ENCODE data around the gene SH3BP4. TPM values are rescaled to one million over a fixed set of nuclear protein-coding genes. Genes with fewer than 3 reads are reported as not detected.
"Not testable (repeated sequence)": the region's sequence is repeated elsewhere in the genome, so short reads cannot be mapped to it uniquely, and the experiment has no call there.

SH3BP4 gene
- polyA plus RNA-seq, 1 donor = 17.0 TPM

DNA sequence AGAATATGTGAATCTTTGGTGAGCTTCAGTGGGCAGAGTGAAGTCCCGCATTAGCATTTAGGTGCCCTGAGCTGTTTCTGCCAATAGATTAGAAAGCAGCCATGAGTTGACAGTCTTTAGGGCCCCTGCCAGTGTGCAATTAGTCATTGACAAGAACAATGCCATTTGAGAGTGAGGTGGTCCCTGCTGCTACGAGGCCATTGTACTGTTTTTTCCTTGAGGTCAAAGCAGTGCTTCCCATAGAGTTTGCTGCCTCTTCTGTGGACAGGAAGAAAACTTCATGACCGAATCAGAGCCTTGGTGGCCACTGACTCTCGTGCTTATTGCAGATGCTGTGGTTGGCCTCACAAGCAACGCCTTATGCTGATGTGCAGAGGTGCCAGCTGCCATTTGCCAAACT, 102.7 kb downstream of the SH3BP4 start:
- no peak for DNase-seq (ENCODE audit: low read depth)

DNA sequence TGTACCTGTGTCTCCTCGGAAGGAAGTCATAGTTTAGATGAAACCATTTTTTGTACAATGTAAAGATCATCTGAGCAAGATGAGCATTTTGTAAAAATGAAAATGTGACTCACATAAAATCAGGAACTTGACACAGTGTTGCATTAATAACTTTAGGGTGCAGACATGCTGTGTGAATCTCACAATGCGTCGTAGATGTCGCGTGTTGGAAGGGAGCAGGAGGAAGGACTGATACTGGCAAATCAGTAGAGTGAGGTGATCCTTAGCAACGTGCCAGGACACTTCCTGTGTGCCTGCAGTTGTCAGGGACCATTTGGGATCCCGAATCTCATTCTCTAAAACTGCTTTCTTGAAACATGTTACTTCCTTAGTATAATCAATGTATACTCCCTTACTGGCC, 103.1 kb downstream of the SH3BP4 start:
- no peak for DNase-seq (ENCODE audit: low read depth)

DNA sequence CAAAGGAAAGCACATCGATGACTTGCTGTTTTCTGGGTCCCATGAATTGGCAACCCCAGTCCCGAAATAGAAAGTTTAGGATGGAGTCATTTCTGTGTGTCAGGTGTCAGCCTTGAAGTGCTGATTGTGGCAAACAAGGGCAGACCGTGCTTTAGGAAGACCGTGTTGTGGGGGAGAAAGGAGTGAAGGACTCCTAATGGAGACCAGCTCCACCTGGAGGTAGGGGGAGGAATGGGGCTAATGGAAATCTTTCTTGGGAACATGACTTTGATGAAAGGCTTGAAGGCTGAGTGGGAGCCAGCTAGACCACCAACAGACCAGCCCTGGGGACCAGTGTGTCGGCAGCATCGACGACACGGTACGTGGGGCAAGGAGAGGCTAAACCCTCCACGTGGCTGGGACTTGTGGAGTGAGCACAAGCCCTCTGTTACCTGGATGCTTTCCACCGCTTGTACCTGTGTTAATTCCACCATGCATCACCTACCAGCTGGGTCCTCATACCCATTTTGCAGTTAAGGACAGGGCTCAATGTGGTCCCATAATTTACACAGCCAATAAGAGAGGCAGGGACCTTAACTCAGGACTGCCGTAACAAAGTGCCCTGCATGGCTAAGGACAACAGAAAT, 104.2 kb downstream of the SH3BP4 start:
- no peak for DNase-seq (ENCODE audit: low read depth)

DNA sequence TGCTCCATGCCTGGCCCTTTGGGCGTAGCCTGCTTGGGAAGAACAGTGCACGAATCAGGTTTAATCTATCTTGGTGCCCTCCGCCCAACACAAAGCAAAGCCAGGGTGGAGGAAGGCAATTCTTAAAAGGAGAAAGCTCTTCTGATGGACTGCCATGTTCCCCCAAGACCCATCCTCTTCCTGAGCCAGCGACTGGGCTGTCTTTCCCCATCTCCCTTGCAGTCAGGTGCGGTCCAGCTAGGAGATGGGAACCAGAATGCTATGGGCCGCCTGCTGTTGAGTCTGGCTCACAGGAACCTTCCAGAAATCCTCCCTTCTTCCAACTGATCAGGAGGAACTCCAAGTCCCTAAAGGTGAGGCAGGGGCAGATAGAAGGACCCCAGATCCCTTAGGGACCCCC, 105.0 kb downstream of the SH3BP4 start:
- DNase-seq (ENCODE audit: low read depth) = no peak

DNA sequence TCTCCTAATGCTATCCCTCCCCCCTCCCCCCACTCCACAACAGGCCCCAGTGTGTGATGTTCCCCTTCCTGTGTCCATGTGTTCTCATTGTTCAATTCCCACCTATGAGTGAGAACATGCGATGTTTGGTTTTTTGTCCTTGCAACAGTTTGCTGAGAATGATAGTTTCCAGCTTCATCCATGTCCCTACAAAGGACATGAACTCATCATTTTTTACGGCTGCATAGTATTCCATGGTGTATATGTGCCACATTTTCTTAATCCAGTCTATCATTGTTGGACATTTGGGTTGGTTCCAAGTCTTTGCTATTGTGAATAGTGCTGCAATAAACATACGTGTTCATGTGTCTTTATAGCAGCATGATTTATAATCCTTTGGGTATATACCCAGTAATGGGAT, 105.8 kb downstream of the SH3BP4 start:
- DNase-seq (ENCODE audit: low read depth) = not testable (repeated sequence)

DNA sequence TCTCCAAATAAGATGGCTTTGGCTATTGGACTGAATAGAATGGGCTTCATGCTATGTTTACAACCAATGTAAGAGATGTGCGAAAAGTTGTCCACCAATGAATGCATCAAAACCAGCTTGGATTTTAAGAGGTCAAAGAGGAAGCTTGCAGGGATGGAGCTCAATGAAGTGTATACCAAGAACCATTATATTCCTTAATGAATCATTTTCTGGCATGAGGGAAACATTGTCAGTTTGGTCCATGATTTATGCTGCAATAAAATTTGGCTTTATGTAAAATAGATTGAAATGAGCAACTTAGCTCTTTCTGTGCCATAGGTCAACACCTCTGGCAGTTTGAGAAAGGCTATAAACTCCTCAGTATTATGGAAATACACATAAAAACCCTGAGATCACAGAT, 107.3 kb downstream of the SH3BP4 start:
- no peak for DNase-seq (ENCODE audit: low read depth)

DNA sequence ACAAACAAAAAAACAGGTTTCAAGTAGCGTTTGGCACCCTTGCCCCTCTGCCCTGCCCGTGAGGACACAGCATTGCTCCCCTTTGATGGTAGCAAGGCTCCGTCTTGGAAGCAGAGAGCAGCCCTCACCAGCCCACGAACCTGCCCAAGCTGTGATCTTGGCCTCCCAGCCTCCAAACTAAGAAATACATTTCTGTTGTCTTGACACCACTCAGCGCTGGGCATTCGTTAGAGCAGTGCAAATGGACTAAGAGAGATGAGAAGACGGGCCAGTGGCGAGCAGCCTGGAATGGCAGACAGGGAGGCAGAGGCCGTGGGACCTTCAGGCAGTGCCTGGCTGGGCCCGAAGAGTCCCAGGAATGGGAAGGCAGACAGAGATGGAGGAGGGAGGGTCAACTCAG, 109.8 kb downstream of the SH3BP4 start:
- DNase-seq (ENCODE audit: low read depth) = no peak

DNA sequence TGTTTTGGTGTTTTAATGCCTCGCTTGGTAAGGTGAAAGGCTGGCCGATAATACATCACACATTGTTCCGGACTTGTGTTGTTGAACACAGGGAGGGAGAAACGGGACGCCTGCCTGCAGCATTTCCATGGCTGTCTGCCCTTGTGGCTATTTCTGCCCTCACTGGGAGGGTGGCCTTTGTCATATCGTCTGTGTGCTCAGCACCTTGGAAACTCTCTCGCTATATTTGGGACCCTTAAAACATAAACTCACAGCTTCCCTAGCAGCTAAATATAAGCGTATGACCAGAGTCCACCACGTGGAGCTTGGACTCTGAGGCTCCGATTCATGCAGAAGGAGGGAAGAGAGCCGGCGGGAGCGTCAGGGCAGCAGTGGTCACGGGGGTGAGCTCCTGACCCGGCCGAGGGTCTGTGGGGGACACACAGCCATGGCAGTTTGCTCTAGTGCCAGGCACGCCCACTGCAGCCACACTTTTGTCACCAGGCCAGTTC, 111.7 kb downstream of the SH3BP4 start:
- no peak for DNase-seq (ENCODE audit: low read depth)

DNA sequence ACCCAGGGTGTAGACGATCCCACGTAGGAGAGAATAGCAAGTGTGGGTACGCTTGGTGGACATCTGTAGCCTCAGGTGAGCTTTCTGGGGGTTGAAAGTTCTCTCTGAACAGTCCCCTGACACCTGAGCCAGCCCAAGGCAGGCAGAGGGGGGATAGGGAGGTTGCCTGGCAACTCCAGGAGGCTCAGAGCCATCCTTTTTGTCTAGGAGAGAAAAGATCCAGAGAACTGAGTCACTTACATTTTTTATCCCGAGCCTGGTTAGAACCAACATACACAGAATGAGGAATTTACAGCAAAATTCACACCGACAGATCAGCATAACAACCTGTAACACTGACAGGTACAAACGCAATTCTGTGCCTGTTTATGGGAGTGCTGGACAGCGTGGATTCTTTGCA, 113.2 kb downstream of the SH3BP4 start:
- no peak for DNase-seq (ENCODE audit: low read depth)

DNA sequence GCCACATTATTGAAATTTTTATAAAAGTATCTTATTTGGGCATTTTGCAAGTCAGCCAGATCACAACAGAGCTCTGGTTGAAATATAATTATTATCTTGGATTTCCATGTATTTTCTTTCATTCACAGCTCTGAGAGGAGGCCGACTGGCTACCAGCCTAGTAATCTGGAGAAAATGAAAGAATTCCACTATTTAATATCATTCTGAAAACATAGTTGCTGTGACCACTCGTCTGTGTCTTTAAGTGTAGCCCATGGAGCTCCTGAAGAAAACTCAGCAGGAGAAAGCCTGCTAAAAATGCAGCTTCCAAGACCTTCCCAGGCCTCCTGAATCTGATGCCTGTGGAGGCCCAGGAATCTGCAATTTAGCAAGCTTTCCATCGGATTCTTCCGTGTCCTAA, 114.7 kb downstream of the SH3BP4 start:
- no peak for DNase-seq (ENCODE audit: low read depth)

DNA sequence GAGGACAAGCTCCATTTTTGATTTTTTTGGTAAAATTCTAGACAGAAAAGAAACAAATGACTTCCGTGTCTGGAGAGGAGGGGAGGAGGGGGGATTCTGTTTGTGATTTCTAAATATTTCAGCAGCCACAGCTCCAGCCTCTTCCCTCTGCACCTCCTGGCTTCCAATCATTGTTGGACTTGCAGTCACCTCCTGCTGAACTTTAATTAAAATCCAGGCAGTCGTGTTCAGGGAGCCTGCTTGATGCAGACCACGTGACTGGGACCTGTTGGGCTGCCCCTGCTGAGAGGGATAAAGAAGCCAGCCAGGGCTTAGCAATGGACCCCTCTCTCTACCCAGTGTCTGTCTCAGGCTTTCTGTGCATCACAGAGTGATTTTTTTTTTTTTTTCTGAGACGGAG, 115.1 kb downstream of the SH3BP4 start:
- DNase-seq (ENCODE audit: low read depth) = no peak

DNA sequence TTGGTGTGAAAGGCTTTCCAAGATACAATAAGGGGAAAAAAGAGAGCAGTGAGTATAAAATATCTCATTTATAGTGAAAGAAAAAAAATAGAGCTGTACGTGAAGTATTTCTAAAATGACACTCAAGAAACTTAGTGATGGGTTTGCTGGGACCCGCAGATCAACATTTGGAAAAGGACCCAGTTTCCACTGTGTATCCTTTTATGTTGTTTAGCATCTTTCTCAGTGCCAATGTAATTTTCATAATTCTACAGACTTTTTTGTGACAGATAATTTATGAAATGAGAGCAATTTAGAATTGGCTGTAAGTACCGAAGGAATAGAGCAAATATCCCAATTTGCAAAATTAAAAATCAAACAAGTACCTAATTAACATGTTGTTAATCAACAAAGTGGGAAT, 116.9 kb downstream of the SH3BP4 start:
- DNase-seq (ENCODE audit: low read depth) = no peak

DNA sequence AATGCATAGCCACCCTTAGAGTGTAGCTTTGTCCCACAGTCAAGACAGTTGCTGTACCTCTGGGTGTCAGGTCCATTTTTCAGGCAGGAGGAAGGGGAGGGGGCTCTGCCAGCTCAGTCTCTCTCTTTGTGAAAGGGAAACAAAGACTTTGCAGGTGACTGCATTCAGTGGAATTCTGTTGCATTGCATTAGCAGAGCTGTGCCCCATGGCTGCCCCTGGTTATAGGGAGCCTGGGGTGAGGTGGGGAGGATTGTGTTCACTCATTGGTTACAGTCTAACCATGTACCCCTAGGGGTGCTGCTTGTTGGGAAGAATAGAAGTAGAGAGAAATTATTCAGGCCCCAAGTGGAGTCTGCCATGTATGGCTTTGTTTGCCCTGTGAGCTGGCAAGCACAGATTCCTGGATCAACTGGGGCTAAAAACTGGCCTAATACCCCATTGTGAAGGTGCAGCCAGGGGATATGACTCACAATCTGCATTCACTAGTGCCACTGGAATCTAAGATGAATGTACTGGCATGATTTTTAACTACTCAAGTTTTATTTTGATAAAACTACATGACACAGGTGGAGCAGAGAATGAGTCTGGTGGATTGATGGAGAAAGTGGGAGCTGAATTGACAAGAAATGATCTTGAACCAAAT, 118.4 kb downstream of the SH3BP4 start:
- no peak for DNase-seq (ENCODE audit: low read depth)

DNA sequence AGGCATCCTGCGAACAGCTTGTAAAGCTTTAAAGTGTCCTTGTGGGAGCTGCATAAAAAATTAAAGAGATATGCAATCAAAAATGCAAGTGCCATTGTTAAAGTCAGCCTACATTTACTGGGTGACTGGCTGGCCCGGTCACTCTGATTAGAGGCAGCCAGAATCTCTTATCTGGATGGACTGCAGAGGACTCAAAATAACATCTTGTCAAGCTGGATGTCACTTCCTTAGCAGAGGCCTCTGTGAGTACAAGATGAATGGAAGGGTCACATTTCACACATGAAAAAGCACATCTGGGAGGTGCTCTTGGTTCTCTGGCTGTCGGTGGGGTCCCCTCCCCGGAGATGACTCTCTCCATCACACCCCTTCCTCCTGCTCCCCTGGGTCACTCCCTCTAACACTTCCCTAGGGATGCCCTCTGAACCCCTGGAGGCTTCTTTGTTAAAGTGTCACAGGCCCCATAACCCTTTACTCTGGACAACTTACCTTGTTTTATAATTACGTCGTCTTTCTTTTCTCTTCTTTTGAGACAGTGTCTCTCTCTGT, 122.1 kb downstream of the SH3BP4 start:
- DNase-seq (ENCODE audit: low read depth) = no peak

DNA sequence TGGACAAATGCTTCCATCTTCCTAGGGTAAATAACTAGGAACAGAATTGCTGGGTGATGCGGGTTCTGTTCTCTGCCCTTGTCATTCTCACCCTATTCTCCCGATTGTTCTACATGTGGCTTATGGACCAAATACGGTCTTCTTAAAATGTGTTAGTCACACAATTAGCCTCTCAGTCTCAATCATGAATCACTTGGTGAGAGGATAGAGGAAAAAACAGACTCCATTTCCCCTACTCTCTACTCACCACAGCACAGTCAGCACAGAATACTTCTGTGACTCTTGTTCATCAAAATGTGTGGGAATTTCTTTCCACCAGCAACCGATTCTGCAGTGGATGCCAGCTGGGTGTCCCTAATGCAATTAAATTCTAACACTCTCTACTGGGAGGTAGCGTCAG, 125.2 kb downstream of the SH3BP4 start:
- DNase-seq (ENCODE audit: low read depth) = no peak

DNA sequence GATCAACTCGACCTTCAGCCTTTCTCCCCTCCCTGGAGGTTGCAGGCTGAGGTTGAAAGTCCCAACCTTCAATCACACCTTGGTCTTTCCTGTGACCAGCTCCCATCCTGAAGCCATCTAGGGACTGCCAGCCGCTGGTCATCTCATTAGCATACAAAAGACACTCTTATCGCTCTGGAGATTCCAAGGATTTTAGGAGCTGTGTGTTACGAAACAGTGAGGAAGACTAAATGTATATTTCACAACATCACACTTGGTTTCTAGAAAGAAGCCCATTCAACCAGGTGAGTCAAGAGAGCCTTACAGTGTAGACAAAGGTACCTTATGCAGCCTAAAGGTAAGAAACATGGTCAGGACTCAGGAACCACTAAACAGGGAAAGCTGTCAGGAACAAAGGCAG, 126.4 kb downstream of the SH3BP4 start:
- no peak for DNase-seq (ENCODE audit: low read depth)

DNA sequence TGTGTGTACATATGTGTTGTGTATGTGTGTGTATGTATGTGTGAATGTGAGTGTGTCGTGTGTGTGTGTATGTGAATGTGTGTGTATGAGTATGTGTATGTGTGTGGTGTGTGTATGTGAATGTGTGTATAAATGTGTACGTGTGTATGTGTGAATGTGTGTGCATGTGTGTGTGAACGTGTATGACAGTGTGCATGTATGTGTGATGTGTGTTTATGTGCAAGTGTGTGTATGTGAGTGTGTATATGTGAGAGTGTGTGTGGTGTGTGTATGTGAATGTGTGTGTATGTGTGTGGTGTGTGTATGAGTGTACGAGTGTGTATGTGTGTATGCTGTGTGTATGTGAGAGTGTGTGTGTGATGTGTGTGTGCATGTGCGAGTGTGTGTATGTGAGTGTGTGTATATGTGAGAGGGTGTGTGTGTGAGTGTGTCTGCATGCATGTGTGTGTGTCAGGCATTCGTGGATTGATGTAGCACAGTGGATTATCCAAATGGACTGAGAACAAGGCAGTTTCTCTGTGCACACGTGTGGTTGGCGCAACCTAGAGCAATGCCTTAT, 127.2 kb downstream of the SH3BP4 start:
- DNase-seq (ENCODE audit: low read depth) = no peak

DNA sequence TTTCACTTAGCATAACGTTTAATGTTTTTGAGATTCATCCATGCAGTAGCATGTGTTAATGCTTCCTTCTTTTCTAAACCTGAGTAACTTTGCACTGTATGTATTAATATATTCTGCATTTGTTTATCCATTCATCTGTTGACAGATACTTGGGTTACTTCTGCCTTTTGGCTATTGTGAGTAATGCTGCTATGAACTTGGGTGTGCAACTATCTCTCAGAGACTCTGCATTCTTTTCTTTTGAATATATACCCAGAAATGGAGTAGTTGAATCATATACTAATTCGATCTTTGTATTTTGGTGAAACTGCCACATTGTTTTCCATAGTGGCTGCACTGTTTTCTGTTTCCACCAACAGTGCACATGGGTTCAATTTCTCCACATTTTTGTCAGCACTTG, 128.3 kb downstream of the SH3BP4 start:
- no peak for DNase-seq (ENCODE audit: low read depth)

DNA sequence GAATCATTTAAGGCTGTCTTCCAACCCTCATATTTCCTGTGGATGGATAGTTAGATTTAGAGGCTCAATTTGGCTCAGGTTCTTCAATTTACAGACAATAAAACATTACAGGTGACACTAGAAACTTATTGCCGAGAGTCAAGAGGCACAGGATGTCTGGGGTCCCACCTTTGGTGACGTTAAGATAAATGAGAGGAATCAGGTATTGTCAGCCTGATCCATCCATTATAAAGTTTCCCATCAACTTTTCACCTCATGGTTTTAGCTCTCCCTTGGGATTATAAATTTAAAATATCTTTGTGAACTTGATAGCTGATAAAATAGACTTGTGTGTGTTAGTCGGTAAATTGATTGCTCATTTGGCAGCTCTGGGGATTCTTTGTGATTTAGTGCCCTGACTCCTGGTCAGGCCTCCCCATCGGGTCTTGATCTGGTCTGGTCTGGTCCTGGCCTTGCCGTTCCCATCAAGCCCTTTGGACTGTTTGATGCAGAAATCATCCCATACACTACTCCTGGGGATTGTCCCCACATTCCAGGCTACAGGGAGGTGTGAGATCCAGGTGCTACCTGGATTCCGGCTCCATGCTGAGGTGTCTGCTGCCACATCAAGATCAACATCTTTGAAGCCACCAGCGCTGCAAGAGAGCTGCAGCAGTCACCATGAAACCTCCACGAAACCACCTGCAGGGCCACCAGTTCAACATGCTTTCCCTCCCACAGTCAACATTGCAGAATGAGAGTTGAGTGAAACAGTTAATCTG, 130.9 kb downstream of the SH3BP4 start:
- DNase-seq (ENCODE audit: low read depth) = no peak

DNA sequence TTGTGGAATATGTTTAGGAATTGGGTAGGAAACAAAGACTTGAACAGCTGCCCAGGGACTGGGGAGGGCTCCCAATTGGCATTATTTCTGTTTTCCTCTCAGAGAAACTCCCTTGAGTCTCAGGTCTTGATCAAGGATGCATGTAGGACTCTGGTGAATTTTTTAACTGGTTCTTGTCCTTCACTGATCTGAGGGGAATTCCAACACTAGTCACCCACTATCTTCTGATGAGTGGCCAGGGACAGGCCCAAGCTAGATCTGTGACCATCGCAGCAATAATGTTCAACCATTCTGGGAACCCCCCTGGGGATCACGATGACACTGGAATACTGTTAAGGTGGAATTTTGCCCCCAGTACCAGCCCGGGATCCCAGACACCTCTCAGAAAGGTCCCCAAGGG, 132.0 kb downstream of the SH3BP4 start:
- DNase-seq (ENCODE audit: low read depth) = no peak

DNA sequence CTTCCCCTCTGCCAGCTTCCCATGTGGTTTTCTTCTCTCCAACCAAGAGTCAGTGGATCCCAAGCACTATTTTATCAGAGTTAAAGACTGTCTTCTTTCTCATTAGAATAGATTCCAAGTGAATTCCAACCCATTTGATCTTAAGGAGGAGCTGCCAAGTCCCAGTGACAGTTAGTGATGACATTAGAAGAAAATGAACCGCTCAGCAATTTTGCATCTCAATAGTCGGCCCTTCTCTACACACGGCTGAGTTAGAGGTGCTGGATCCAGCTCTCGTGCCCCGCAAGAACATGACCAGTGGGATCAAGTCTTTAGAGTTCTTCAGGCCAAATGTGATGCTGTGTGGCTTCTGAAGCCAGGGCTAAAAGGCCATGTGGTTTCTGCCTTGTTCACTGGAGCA, 132.6 kb downstream of the SH3BP4 start:
- no peak for DNase-seq (ENCODE audit: low read depth)

DNA sequence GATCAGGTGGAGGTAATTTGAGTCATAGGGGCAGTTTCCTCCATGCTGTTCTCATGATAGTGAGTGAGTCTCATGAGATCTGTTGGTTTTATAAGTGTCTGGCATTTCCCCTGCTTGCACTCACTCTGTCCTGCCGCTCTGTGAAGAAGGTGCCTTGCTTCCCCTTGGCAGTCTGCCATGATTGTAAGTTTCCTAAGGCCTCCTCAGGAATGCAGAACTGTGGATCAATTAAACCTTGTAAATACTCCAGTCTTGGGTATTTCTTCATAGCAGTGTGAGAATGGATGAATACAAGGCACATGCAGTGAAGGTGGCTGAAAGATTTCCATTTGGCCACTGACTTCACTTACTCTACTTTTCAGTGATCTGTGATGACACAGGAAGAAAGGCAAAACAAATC, 133.7 kb downstream of the SH3BP4 start:
- DNase-seq (ENCODE audit: low read depth) = no peak
